HG03378 (cell line): ENCODE results near the gene CDH8.
"Not testable (repeated sequence)": the region's sequence is repeated elsewhere in the genome, so short reads cannot be mapped to it uniquely, and the experiment has no call there.

Source experiments
- ATAC-seq: cut with Tn5 transposase; IDR thresholded peaks from one replicate; pipeline ENCODE4 v1.9.1; 2021; ENCODE audit warnings: mild to moderate bottlenecking, moderate library complexity; ENCODE audit not compliant: unreplicated experiment

The CDH8 gene

GRCh38 chr16:61871837-61872777, 164.1 kb downstream of the CDH8 start:
- ATAC-seq, result no peak

DNA sequence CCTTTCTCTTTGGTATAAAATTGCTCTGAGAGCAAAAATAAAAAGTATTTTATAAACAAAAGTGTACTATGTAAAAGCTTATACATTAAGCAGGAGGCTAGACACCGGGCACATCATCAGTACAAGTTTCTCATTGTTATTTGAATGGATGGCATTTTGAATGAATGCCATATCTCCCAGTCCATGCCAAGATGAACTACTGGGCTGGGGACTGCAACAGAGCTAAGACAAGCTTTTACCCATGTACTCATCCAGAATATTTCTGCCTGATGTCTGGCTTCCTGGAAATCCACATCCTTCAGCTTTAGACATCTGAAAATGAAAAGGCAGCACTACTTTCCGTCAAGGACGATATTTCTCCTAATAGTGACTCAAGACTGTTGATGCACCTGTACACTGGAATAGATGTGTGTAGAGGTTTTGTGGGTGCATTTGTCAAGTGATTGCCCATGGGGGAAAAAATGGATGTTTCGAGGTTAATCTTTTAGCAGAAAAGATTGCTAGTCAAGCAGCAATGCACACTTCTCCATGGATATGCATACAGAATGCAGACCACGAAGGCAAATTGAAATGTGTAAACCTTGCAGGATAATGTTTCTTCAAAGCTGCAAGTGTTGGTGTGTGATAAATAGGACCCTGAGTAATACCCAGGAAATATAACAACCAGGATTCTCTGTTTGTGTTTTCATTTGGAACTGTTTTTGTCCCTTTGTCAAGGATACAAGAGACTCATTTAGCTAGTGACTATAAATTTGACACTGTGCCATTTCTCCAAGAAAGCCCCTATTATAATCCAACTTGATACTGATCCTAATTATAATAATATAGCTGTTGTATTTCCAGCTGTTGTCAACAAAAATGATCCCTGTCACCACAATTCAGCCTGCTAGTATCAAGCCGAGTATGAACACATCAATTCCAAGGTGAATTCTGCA, 173.8 kb downstream of the CDH8 start:
- no peak for ATAC-seq

DNA sequence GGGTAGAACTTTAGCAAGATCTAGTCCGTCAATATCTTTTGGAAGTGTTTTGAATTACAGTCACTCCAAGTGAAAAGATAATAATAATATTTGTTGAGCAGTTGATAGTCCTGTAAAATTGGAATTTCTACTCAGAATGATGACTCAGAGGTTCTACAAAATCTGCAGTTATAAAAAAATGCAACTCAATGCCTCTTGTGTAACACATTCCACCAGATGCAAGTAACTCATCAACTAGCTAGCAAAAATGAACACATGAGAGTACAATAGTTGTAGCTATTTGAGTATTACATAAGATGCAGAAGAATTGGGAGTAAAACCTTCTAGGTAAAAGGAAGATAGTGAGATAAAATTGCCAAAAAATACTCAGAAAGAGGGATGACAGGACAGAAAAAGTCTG, 177.2 kb downstream of the CDH8 start:
- ATAC-seq, result no peak

GRCh38 chr16:61842666-61843065, 193.6 kb downstream of the CDH8 start:
- no peak for ATAC-seq

DNA sequence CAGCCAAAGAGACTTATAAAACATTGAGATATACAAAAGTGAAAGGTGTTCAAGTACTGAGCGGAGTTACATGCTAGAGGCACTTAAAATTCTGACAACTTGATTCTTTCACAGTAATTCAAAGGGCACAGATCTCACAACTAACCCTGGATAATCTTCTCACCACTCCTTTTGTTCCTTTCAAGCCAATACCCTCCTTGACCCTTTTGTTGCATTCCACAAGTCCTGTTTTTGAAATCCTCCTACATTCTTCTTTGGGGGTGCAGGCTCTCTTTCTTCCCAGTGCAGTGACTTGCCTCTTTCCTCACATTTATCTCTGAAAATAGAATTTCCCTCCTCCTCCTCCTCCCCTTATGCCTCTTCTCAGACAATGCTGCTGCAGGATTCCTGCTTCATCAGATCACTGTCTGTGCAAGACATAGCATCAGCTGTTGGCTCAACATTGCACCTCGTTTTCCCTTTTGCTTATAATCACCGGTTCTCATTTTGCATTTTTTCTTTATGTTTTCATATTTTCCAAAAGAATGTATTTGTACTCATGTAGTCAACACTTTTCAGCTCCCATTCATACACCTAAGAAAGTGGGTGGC, 199.3 kb downstream of the CDH8 start:
- ATAC-seq, result no peak

DNA sequence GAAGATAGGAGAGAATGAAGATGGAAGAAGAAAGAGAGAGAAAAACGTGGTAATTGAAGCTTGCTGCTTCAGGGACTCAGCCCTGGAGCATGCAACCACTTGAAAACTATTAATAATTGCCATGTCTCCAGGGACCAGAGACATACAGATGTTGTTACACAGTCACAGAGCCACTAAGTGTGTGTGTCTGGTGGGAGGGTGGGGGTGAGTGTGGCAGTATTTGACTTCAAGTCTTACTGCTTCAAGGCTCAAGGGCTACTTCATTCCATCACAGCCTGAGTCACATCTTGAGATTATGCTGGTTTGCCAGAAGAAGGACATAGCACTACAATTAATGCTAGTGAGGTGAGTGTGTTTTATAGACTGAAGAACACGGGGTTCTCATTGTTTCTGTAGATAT, 202.2 kb downstream of the CDH8 start:
- ATAC-seq, result no peak

GRCh38 chr16:61831351-61831917, 204.8 kb downstream of the CDH8 start:
- ATAC-seq, result no peak

DNA sequence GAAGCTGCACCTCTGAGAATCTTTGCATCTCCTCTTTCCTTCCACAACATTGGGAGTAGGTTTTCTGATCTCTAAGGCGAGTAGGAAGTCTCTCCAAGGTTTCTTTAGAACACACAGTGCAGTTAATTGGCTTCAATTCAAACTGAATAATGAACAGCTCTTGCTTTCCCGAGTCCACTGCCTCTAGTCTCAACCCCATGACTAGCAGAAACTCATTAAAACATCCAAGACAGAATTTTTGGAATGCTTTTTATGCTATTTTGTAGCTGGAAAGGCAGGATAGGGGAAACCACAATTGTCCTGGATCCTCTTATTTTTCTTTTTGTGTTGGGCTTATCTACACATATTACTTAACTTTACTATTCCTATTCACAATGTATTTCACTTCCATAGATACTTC, 206.6 kb downstream of the CDH8 start:
- ATAC-seq, result no peak

DNA sequence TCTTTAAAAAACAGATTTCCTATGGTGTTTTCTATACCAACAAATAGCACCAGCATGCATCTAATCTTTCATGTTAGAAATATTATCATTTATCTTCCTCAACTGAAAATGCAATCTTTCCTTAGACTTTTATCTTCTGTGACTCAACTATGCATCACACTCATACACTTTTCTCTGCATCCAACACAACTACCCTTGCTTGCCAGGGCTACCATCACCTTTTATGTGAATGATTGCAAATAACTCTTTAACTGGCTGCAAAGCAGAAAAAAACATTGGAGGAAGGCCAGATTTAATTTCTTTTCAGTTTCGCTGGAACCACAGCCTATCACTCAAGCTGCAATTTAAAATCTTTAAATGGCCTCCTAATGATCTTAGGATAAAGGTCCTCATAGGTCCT, 212.9 kb downstream of the CDH8 start:
- no peak for ATAC-seq

- ATAC-seq, result no peak
These were observed 215.4 kb downstream of the CDH8 start for GRCh38 chr16:61820820-61821219.

GRCh38 chr16:61820398-61820797, 215.8 kb downstream of the CDH8 start:
- no peak for ATAC-seq

DNA sequence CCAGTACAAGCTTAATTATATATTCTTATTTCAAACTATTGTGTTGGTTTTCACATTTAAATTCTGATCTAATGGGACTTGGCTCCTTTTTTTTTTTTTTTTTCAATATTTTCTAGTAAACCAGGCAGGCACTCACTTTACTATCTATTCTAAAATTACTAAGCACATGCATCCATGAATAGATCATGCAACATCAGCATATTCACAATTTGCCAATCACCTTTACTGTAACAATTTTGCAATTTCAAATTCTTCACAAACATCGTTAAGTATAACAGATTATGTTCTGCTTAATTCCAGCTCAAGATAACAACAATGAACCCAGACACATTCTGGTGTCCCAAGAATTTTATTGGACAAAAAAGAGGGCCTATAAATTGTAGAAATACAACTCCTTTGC, 217.4 kb downstream of the CDH8 start:
- no peak for ATAC-seq

- no peak for ATAC-seq
These were observed 218.5 kb downstream of the CDH8 start for GRCh38 chr16:61817583-61818278.

DNA sequence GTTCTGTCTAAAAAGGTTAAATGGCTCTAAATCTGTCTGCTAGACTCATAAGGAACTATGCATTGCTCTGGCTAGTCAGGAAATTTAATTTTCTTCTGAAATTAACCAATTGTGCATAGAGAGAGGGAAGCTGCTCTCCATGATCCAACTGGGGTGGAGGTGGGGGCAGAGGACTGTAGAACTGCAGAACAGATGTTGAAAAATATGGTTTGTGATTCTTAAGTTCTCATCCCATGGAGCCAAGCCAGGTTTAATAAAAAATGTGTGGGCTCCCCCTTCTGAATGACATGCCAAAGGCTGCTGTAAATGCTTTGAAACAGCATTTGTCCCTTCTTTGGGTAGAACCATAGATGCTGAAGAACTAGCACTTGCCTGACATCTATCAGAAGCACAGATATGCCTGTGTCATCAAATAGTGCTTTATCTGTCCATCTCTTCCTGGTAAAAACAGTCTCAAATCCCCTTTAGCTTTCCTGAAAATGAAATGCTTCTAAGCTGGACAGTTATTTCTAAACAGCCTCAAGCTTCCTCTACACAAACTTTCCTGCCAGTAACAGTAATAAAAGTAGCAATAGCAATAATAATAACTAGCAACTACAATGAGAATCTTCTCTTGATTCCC, 221.4 kb downstream of the CDH8 start:
- no peak for ATAC-seq

DNA sequence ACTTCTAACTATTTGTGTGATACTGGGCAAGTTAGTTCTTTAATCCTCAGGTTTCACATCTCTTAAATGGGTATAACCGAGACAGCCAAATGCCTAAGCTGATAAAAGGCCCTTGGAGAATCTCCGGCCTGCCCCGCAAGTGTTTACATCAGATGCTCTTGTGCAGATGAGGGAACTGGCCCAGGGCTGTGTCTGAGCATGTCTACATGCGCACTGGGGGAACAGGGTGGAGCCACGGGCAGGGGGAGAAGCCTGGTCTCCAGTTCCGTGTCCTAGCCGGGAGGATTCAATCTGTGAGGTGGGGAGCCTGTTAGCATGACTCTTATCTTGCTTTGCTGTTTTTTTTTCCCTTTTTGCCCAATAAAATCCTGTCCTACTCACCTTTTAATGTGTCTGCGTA, 222.9 kb downstream of the CDH8 start:
- ATAC-seq, result no peak

GRCh38 chr16:61812251-61812650, 224.0 kb downstream of the CDH8 start:
- no peak for ATAC-seq

DNA sequence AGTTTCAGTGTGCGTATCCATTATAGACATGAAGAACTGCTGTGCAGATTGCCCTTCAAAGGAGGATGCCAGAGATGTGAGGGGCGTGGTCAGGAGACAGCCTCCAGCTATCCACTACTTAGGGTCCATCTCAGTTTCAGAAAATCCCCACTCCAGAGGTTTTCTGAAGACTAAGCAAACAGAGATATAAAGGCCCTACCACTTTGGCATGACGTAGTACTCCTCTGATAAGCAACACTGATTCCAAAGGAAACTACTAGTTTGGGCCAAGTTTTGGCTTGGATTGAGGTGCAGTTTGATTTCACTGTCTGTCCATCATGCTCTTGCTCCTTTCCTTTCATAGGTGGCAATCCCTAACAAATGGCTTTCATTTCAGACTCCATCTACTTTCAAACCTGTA, 228.7 kb downstream of the CDH8 start:
- no peak for ATAC-seq

DNA sequence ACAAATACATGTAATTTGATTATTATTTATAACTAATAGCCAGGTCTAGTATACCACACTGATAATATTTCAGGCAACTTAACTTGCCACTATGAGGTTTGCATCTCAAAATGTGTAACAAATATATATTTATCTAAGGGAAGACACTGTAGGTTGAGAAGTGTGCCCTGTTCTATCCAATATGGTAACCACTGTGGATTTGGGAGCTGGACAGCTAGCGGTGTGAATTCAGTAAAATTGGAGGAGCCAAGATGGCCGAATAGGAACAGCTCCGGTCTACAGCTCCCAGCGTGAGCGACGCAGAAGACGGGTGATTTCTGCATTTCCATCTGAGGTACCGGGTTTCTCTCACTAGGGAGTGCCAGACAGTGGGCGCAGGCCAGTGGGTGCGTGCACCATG, 235.0 kb downstream of the CDH8 start:
- not testable (repeated sequence) for ATAC-seq

- no peak for ATAC-seq
These were observed 237.5 kb downstream of the CDH8 start for GRCh38 chr16:61798741-61799140.

DNA sequence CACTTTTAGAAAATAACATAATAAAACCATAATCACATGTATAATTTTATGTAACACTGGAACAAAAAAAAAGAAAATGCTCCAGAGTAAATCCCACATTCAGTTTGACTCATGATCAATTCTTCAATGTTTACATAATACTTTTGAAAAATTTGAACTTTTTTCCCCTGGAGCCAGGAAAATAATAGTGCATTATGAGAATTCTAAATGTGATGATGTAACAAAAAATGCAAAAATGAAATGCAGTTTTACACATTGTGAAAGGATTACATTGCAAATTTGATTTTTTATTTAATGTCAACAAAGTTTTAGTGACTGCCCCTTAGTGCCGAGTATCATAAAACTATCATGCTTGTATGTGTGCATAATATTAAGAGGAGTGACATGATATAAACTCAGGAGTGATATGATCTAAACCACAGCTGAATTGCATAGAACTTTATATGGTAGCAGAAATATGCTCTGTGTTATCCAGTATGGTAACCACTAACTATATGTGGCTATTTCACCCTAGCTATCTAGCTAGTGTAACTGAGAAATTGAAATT, 238.2 kb downstream of the CDH8 start:
- ATAC-seq, result no peak
